M059J (cell line): ENCODE results near the gene TTC39A. TPM values are rescaled to one million over a fixed set of nuclear protein-coding genes. Genes with fewer than 3 reads are reported as not detected.

Source experiments
- DNase-seq: peaks from one replicate; pipeline ENCODE4 v3.0.0-alpha.2; 2012; ENCODE audit warnings: low read depth
- total RNA-seq: library from RNA; depleted of rRNA; stranded (reverse); fragments of >200 nt; shearing (Covaris generic); gene quantifications from 2 replicates; pipeline ENCODE4 v1.2.3, GENCODE V29; 2014

The TTC39A gene
- total RNA-seq, 1 experiment from 2014 or later: 0.67 TPM

DNA sequence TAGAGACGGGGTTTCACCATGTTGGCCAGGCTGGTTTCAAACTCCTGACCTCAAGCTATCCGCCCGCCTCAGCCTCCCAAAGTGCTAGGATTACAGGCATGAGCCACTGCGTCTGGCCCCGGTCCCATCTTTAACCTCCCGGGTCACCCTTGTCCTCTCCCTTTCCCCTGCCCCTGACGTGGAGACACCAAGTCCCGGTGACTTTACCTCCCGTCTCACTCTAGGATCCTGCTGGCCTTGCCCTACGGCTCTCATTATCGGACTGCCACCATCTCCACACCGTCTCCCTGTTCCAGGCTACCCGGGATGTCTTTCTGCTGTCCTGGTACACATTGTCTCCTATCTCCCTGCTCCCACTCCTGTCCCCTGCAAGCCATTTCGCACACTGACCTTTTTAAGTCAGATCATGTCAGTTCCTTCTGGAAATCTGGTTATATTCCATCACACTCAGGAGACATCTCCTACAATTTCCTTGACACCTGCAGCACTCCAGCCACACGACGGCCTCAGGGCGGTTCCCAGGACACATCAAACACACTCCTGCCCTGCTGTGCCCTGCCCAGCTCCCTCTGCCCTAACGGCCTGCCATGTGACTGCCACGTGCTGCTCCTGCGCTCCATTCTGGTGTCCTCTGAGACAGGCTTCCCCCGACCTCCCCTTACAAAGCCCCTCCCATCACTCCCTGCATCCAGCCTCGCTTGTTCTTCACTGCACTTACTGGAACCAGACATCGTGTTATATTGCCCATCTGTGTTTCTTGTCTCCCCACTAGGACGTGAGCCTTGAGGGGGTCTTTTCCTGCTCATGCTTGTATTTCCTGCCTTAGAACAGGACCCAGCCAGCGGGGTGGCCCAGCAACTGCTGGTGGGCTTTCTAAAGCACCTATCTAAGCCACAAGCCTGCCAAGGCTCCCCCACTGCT is 32.7 kb downstream of the TTC39A start:
- no peak for DNase-seq

- peak; percentile 79 for DNase-seq
Observed at GRCh38 chr1:51296383-51297357, 33.7 kb downstream of the TTC39A start.

- no peak for DNase-seq
Observed at GRCh38 chr1:51295926-51296325, 34.4 kb downstream of the TTC39A start.

DNA sequence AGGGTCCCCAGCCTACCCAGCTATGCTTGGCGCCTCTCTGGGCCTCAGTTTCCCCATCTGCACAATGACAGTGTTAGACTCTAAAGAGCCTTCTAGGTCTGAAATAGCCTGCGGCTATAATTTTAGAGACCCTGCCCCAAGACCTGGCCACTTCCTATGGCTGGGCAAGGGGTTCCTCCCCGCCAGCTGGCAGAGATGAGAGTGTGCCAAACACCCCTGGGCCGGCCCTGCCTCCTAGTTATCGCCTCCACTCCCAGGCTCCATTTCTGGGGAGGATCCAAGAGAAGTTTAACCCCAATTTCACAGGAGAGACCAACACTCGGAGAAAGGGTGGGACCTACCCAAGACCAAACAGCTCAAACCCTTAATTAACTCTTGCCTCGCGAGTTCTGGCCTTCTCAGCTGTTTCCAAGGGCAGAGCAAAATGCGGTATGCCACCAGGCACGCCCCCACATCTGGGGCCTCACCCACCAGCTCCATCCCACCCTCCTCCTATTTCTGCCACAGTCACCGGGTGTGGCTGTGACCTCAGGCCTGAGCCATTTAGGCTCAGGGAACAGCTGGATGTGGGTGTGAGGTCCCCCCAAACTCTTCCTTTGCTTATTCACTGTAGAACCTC is 35.7 kb downstream of the TTC39A start:
- DNase-seq: no peak

DNA sequence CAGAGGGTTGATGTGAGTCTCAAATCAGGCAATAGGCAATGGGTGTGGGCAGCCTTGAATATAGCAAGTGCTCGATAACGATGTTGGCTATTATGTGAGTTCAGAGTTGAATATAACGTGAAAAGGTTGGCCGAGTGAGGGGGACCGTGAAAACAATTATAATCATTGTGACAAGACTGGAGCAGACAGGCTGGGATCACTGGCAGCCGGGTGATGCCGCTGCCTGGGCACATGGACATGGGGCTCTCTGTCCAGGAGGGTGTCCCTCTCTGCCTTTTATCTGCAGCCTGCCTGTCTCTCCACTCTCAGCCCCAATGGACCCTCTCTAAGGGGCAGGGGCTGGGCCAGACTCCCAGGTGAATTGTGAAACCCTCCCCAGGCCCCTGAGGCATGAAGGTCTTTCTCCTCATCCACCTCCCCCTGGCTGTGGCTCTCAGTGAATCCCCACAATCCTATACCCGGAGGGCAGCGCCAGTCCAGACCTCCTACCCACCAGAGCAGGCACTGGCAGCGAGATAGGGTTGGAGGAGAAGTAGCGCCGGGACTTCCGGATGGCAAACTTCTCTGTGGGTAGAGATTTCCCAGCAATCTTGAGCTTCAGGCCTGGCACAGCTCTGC is 36.4 kb downstream of the TTC39A start:
- DNase-seq: no peak

- DNase-seq: no peak
Observed at GRCh38 chr1:51290489-51290847, 39.9 kb downstream of the TTC39A start.

DNA sequence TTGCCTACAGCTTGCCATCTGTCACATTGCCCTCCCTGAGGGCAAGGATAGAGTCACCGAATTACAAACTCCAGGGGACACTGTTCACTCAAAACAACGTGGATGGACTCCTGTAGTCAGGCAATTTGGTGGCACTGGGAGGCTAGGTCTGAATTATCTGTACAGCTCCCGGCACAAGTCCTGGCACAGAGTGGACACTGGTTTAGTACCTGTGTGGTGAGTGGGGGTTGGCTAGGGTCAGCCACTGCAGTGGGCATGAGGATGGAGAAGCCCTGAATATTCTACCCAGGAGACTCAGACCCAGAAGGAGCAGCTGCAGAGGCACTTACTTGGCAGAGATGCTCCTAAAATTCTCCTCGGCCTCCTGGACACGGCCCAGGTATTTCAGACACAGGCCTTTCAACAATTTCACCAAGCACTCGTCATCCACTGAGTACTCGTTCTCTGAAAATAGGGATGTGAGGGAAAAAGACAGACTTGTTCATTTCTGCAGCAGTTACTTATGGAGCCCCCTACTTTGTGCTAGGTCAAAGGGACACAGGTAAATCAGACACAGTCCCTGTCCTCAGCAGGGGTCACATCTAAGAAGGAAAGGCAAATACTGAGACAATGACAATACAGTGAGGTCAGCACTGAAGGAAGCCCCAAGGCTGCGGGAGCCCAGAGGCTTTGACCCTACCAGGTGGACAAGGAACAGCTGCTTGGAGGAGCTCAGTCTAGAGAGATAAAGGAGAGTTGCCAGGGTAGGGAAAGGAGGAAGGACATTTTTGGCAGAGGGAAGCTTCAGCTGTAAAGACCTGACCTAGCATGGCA is 40.5 kb downstream of the TTC39A start:
- DNase-seq: no peak

DNA sequence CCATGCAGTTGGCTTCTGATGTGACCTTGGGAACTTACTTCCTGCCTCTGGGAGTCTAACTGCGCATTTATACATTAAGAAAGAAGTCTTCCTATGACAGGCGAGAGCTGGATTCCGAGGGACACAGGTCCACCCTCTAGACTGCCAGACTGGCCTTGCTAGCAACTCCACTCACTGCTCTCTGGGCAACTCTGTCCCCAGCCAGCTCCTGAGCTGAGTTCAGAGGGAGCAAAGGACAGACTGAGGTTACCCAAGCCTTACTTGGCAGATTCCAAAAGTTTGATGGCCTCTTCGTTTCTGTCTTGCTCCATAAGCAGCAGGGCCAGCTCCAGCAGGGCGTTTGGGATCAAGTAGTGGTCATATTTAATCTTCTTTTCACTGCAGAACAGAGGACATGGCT is 41.8 kb downstream of the TTC39A start:
- no peak for DNase-seq

DNA sequence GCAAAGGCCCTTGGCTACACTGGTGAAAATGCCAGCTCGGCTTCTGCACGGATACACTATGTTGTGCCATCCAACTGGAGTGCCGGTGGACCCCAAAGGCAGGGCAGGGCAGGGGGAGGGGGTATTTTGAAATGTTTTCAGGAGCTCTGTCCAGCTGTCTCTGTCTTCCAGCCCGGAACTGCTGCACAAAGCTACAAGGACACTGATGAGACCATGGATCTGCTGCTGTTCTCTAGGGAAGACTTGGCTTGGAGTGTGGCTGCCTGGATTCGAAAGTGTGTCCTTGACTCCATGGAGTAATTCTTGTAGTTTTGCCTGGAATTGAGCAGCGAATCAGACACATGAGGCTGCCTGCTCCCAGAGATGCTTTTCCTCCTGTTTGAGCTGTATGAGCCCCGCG is 42.4 kb downstream of the TTC39A start:
- no peak for DNase-seq

GRCh38 chr1:51285055-51285454 is 45.3 kb downstream of the TTC39A start:
- DNase-seq: no peak

- peak; percentile 91 for DNase-seq
Observed at GRCh38 chr1:51284487-51284954, 45.8 kb downstream of the TTC39A start.

GRCh38 chr1:51283979-51284378 is 46.4 kb downstream of the TTC39A start:
- no peak for DNase-seq

DNA sequence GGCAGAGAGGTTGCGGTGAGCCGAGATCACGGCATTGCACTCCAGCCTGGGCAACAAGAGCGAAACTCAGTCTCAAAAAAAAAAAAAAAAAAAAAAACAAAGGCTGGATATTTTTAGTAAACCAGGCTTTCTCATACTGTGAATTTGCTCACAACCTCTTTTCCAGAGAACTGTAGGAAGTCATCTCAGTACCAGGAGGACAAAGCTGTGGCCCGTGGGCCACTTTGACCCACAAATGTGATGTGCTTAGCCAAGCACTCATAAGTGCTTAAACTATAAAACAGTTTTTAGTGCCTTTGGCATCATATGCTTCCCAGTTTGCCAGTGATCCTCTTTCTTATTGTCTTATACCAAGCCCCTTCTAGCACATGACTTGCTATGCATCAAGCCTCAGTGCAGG is 47.8 kb downstream of the TTC39A start:
- DNase-seq: no peak

DNA sequence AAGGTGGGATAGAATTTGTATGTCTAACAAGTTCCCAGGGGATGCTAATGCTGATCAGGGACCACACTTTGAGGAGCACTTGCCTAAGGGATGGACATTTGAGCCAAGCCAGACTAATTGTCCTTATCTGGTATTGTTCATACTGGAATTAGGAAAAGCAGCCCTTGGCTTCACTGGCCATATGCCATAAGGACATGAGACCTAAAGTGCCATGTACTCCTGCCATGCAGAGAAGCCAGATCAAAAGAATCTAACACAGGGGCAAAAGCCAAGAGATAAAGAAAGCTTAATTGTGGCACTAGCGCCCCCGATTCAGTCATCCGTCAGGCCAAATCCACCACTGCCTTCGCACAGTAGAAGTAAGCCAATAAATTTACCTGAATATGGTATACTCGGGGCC is 48.6 kb downstream of the TTC39A start:
- no peak for DNase-seq

GRCh38 chr1:51280321-51280978 is 49.9 kb downstream of the TTC39A start:
- DNase-seq: no peak

DNA sequence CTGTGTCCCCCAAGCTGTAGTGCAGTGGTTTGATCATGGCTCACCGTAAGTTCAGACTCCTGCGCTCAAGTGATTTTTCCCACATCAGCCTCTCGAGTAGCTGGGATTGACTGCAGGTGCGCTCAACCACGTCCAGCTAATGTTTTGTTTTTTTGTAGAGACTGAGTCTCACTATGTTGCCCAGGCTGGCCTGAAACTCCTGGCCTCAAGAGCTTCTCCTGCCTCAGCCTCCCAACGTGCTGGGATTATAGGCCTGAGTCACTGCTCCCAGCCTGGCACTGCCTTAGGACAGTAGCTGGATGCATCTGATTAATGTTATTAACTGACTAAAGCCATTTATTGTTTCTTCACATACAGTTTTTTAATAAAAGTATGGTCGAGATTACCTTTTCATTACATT is 54.1 kb downstream of the TTC39A start:
- DNase-seq: no peak

DNA sequence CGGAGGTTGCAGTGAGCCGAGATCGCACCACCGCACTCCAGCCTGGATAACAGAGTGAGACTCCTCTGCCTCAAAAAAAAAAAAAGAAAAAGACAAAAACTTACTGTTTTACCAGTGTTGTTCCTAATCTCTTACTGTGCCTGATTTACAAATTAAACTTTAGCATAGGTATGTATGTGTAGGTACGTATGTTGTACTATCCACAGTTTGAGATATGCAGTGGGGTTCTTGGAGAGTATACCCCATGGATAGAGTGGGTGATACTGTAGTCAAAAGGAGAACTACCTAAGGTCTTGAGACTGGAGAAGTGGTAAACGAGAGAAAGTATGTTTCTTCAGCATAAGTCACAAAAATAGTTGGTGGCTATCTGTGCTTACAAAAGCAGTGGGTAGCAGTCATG is 55.7 kb downstream of the TTC39A start:
- no peak for DNase-seq

GRCh38 chr1:51272916-51273315 is 57.4 kb downstream of the TTC39A start:
- no peak for DNase-seq

- DNase-seq: no peak
Observed at GRCh38 chr1:51270751-51271150, 59.6 kb downstream of the TTC39A start.

GRCh38 chr1:51268634-51269033 is 61.7 kb downstream of the TTC39A start:
- DNase-seq: peak; percentile 64
